Natural killer cell (primary cell): Measurements from ENCODE around the gene SUSD1. TPM values are rescaled to one million over a fixed set of nuclear protein-coding genes. Genes with fewer than 3 reads are reported as not detected.
"Not testable (repeated sequence)": the region's sequence is repeated elsewhere in the genome, so short reads cannot be mapped to it uniquely, and the experiment has no call there.

Experiments
- ATAC-seq, 3 donors: fragments of 150-1000 bp in 2 of 3; fragments of 200-7000 bp in 1 of 3; cut with Tn5 transposase; 1 replicate in 1 of 3; 2 replicates in 2 of 3; pipeline ENCODE4 v1.10.0; 2021; ENCODE audit warnings: mild to moderate bottlenecking in 2 of 3, moderate library complexity in 2 of 3
- DNase-seq, 2 donors: peaks; one replicate each; pipeline versions ENCODE4 v3.0.0 to v3.0.0-alpha.2; 2013 to 2021; ENCODE audit warnings: mixed read lengths in 1 of 2
- H3K27ac ChIP-seq: one replicate; pipeline ENCODE4 v1.5.1; 2013; ENCODE audit warnings: mild to moderate bottlenecking, low read length
- H3K27me3 ChIP-seq: one replicate; pipeline ENCODE4 v1.6.1; 2013; ENCODE audit warnings: low read length; ENCODE audit not compliant: control insufficient read depth, insufficient read depth
- H3K36me3 ChIP-seq: one replicate; pipeline ENCODE4 v1.6.1; 2013; ENCODE audit warnings: low read length; ENCODE audit not compliant: control insufficient read depth, insufficient read depth
- H3K4me1 ChIP-seq: one replicate; pipeline ENCODE4 v1.6.1; 2013; ENCODE audit warnings: low read length; ENCODE audit not compliant: control insufficient read depth, insufficient read depth
- H3K4me3 ChIP-seq: one replicate; pipeline ENCODE4 v1.5.1; 2013; ENCODE audit warnings: low read length
- H3K9me3 ChIP-seq: one replicate; pipeline ENCODE4 v1.6.1; 2013; ENCODE audit warnings: low read length; ENCODE audit not compliant: control insufficient read depth, insufficient read depth
- H3K27ac Mint-ChIP-seq, 2 donors: one replicate each; pipeline ENCODE4 v1.8.0; 2022; ENCODE audit warnings: mild to moderate bottlenecking in 2 of 2, mixed read lengths in 2 of 2, moderate library complexity in 1 of 2
- H3K27me3 Mint-ChIP-seq, 2 donors: one replicate each; pipeline ENCODE4 v1.8.0; 2022; ENCODE audit warnings: low read depth in 2 of 2, mixed read lengths in 2 of 2
- H3K36me3 Mint-ChIP-seq: one replicate; pipeline ENCODE4 v1.8.0; 2022; ENCODE audit warnings: mixed read lengths
- H3K4me1 Mint-ChIP-seq, 2 donors: one replicate each; pipeline ENCODE4 v1.8.0; 2022; ENCODE audit warnings: mixed read lengths in 2 of 2
- H3K4me3 Mint-ChIP-seq: one replicate; pipeline ENCODE4 v1.8.0; 2022; ENCODE audit warnings: mild to moderate bottlenecking, moderate library complexity, mixed read lengths
- H3K9me3 Mint-ChIP-seq, 2 donors: one replicate each; pipeline ENCODE4 v1.8.0; 2022; ENCODE audit warnings: mixed read lengths in 2 of 2
- WGBS: methylation state at CpG from one replicate; pipeline ENCODE4 v1.1.7; 2013; ENCODE audit warnings: missing lambda C conversion rate; ENCODE audit not compliant: insufficient coverage; 5-methylcytosine and 5-hydroxymethylcytosine counted together
- intact Hi-C: fragments of 100-400 bp; cut with micrococcal nuclease; formaldehyde crosslinking; loops from one replicate; pipeline ENCODE4 v1.14.2; 2022
- total RNA-seq, 4 donors: library from RNA; stranded (reverse); fragments of 120-200 nt in 1 of 4; gene quantifications; one replicate each; pipeline versions ENCODE4 v1.2.3 to v1.2.4, GENCODE V29; 2013 to 2022
- TF ChIP-seq, protein P1 (sequence below): fragments of 200-600 bp; IDR thresholded peaks from one replicate; pipeline ENCODE4 v1.8.0; 2022; ENCODE audit warnings: antibody characterized with exemption

SUSD1 gene
- total RNA-seq, 3 donors from 2014 or later (not counting 1 experiment from before 2014, with no cell fraction given) = 74.1 to 97.4 (median 86.9) TPM

DNA sequence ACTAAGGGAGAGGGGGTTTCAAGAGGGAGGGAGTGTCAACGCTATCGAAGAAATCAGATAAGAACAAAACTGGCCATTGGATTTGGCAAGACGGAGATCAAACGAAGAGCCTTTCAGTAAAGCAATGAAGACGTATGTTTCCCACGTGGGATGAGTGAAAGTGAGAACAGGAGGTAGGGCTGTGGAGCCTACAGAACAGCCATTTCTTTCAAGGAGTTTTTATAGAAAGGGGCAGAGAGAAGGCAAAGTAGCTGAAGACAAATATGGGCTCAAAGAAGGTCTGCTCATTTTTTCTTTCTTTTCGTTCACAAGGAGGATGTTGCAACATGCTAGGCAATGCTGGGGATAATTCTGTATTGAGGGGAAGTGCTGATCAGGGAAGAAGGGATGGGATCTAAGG is 98.3 kb downstream of the SUSD1 start:
- no peak overlapping the region for H3K4me3 ChIP-seq
- Mint-ChIP-seq H3K36me3 (peaks cover 9% of the 10 kb centered on the region), H3K4me1 (peaks cover 24 to 42% of the 10 kb centered on the region in 2 donors), H3K27ac (peak overlapping the region; percentile 12 to 28), H3K9me3 (no peaks in the 10 kb centered on the region), H3K4me3 (no peak overlapping the region), H3K27me3 (no peaks in the 10 kb centered on the region)
- intact Hi-C loops = no loop called here
- 65% methylated on average over 7 of the region's 7 CpGs for WGBS
- H3K36me3 ChIP-seq = peaks cover 22% of the 10 kb centered on the region
- DNase-seq = peak in 1 of 2 donors; percentile 18
- no peak for ATAC-seq
- no peaks in the 10 kb centered on the region for H3K27me3 ChIP-seq
- TF ChIP-seq, protein P1, sequence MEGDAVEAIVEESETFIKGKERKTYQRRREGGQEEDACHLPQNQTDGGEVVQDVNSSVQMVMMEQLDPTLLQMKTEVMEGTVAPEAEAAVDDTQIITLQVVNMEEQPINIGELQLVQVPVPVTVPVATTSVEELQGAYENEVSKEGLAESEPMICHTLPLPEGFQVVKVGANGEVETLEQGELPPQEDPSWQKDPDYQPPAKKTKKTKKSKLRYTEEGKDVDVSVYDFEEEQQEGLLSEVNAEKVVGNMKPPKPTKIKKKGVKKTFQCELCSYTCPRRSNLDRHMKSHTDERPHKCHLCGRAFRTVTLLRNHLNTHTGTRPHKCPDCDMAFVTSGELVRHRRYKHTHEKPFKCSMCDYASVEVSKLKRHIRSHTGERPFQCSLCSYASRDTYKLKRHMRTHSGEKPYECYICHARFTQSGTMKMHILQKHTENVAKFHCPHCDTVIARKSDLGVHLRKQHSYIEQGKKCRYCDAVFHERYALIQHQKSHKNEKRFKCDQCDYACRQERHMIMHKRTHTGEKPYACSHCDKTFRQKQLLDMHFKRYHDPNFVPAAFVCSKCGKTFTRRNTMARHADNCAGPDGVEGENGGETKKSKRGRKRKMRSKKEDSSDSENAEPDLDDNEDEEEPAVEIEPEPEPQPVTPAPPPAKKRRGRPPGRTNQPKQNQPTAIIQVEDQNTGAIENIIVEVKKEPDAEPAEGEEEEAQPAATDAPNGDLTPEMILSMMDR = no peak
- H3K4me1 ChIP-seq = peaks cover 10% of the 10 kb centered on the region
- no peaks in the 10 kb centered on the region for H3K9me3 ChIP-seq
- no peak overlapping the region for H3K27ac ChIP-seq

DNA sequence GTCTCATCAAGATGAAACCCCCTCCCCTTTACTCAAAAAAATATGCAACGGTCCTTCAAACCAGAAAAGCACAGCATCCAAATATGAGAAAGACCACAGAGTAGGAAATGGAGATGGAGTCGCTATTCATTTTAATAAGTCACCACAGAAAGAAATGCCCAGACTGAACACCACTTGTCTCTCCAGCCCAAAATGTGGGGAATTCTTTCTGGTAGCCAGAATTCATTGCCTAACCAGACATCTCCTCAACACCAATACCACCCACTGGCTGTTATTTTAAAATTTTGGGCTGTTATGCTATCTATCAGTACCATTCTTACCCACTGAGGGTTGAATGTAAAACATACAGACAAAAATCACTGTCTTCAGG is 100.1 kb downstream of the SUSD1 start:
- H3K4me1 Mint-ChIP-seq = peaks cover 28 to 36% of the 10 kb centered on the region in 2 donors
- H3K27ac ChIP-seq = no peak overlapping the region
- no peaks in the 10 kb centered on the region for H3K27me3 ChIP-seq

DNA sequence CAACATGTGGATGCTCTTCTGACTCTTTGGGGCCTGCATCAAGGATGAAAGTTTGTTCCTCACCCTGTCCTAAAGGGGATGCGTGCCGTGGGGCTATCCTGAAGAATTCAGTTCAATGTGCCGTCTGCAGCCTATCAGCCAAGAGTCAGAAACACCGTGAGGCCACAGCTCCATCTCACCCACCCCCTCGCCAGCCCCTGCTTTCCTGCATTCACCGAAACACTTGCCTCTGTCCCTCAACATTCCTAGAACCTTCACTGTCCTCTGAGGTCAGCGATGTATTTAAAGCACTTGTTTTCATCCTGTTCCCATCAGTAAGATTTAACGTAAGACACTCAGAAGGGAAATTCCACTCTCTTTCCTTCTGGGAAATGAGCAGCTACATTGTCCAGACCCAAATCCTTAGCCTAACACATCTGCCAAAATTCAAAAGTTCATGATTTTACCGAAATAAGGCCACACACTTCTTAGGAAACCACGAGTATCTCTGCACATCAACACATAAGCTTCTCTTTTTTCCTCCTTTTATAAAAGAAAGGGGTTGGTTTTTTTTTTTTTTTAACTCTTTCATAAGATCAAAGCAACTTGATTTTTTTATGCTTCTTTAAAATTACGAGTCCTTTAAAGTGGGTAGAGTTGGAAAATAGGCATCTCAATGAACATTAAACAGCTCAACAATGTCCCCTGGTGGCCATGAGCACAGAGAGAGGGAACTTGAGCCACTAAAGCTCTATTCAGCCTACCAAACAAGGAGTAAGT is 100.7 kb downstream of the SUSD1 start:
- 82% methylated on average over 9 of the region's 11 CpGs for WGBS
- Histone ChIP-seq H3K36me3 (peaks cover 15% of the 10 kb centered on the region), H3K27ac (no peak overlapping the region), H3K4me3 (no peak overlapping the region), H3K27me3 (no peaks in the 10 kb centered on the region), H3K9me3 (no peaks in the 10 kb centered on the region), H3K4me1 (peaks cover 15% of the 10 kb centered on the region)
- DNase-seq = peak in 1 of 2 donors; percentile 87
- H3K36me3 Mint-ChIP-seq = no peaks in the 10 kb centered on the region
- TF ChIP-seq, protein P1 = peak; percentile 80
- H3K4me3 Mint-ChIP-seq = peak overlapping the region; percentile 14
- peaks cover 28 to 36% of the 10 kb centered on the region in 2 donors for H3K4me1 Mint-ChIP-seq
- H3K27me3 Mint-ChIP-seq = no peaks in the 10 kb centered on the region
- intact Hi-C loops = loop anchor here (1.0 kb wide), 2 partner anchors 246 to 314 kb away; no protein-coding TSS in a partner anchor
- H3K9me3 Mint-ChIP-seq = no peaks in the 10 kb centered on the region
- H3K27ac Mint-ChIP-seq = peak overlapping the region; percentile 19 to 47
- ATAC-seq = peak; percentile 55 to 73 (median 62)

More for the DNA sequence above, 100.1 kb downstream of the SUSD1 start:
- no peaks in the 10 kb centered on the region for H3K27me3 Mint-ChIP-seq
- ATAC-seq = no peak
- H3K9me3 Mint-ChIP-seq = no peaks in the 10 kb centered on the region
- Histone ChIP-seq H3K9me3 (no peaks in the 10 kb centered on the region), H3K4me3 (no peak overlapping the region), H3K36me3 (peaks cover 20% of the 10 kb centered on the region), H3K4me1 (peaks cover 13% of the 10 kb centered on the region)
- H3K27ac Mint-ChIP-seq = peak overlapping the region; percentile 19 to 47
- no peaks in the 10 kb centered on the region for H3K36me3 Mint-ChIP-seq
- no peak overlapping the region for H3K4me3 Mint-ChIP-seq
- DNase-seq = no peak
- intact Hi-C loops = no loop called here
- WGBS = 20% methylated on average over 1 of the region's 2 CpGs
- TF ChIP-seq, protein P1 = peak; percentile 33

DNA sequence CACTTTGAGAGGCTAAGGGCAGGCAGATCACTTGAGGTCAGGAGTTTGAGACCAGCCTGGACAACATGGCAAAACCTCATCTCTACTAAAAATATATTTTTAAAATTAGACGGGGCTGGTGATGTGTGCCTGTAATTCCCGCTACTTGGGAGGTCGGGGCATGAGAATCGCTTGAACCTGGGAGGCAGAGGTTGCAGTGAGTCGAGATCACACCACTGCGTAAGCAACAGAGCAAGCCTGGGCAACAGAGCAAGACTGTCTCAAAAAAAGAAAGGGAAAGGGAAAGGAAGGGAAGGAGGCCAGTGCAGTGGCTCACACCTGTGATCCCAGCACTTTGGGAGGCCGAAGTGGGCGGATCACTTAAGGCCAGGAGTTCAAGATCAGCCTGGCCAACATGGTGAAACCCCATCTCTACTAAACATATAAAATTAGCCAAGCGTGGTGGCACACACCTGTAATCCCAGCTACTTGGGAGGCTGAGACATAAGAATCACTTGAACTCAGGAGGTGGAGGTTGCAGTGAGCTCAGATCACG is 101.4 kb downstream of the SUSD1 start:
- H3K4me1 ChIP-seq = peaks cover 19% of the 10 kb centered on the region
- not testable (repeated sequence) for H3K27me3 Mint-ChIP-seq, H3K27me3 ChIP-seq, H3K36me3 Mint-ChIP-seq, ATAC-seq, H3K27ac ChIP-seq, H3K4me3 ChIP-seq, H3K9me3 ChIP-seq, DNase-seq, H3K9me3 Mint-ChIP-seq, H3K4me3 Mint-ChIP-seq
- Mint-ChIP-seq H3K4me1 (peaks cover 28 to 38% of the 10 kb centered on the region in 2 donors), H3K27ac (peak overlapping the region in 1 of 2 donors; percentile 20)
- H3K36me3 ChIP-seq = peaks cover 12% of the 10 kb centered on the region
- WGBS = 96% methylated on average over 10 of the region's 10 CpGs
- intact Hi-C loops = loop anchor here (1.0 kb wide), 2 partner anchors 245 to 313 kb away; no protein-coding TSS in a partner anchor
